ENCODE results near the gene NBEAL2.
"Not testable (repeated sequence)": the region's sequence is repeated elsewhere in the genome, so short reads cannot be mapped to it uniquely, and the experiment has no call there.

NBEAL2 gene

DNA sequence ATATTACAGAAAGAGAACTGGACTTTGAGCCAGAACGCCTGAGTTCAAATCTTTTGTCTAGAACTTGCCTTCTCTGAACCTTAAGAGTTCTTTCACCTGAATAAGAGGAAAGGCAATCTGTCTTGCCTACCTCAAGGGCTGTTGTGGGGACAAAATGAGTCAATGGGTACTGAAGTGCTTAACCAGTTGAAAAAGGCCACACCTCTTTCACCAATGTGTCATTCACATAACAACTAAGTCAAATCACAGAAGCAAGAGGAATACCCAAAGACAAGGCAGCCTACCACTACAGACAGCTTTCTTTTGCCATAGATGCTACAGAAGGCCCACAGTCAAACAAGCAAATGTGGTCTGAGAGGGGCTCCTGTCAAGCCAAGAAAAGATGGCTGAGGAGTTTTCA is 39.7 kb downstream of the NBEAL2 start:
- no peak overlapping the region for H3K4me3 ChIP-seq (ENCODE audit: low read depth in 1 of 2, low read length in 2 of 2)

GRCh38 chr3:47020311-47020710 is 40.8 kb downstream of the NBEAL2 start:
- Histone ChIP-seq H3K27ac (ENCODE audit: low read length) (no peak overlapping the region), H3K4me3 (ENCODE audit: low read depth in 1 of 2, low read length in 2 of 2) (no peak overlapping the region), H3K4me1 (ENCODE audit: control insufficient read depth in 1 of 2, insufficient read depth in 2 of 2, low read length in 2 of 2) (peaks cover 4 to 17% of the 10 kb centered on the region in 2 donors), H3K36me3 (ENCODE audit: control insufficient read depth in 1 of 2, insufficient read depth in 2 of 2, low read length in 2 of 2) (peaks cover 27 to 38% of the 10 kb centered on the region in 2 donors), H3K9me3 (ENCODE audit: control insufficient read depth in 1 of 2, low read length in 2 of 2) (no peaks in the 10 kb centered on the region), H3K27me3 (ENCODE audit: low read depth, low read length) (no peaks in the 10 kb centered on the region)

More for the DNA sequence above, 39.7 kb downstream of the NBEAL2 start:
- peaks cover 28 to 40% of the 10 kb centered on the region in 2 donors for H3K36me3 ChIP-seq (ENCODE audit: control insufficient read depth in 1 of 2, insufficient read depth in 2 of 2, low read length in 2 of 2)
- peaks cover 4 to 17% of the 10 kb centered on the region in 2 donors for H3K4me1 ChIP-seq (ENCODE audit: control insufficient read depth in 1 of 2, insufficient read depth in 2 of 2, low read length in 2 of 2)
- no peaks in the 10 kb centered on the region for H3K9me3 ChIP-seq (ENCODE audit: control insufficient read depth in 1 of 2, low read length in 2 of 2)
- no peak overlapping the region for H3K27ac ChIP-seq (ENCODE audit: low read length)
- H3K27me3 ChIP-seq (ENCODE audit: low read depth, low read length): no peaks in the 10 kb centered on the region

DNA sequence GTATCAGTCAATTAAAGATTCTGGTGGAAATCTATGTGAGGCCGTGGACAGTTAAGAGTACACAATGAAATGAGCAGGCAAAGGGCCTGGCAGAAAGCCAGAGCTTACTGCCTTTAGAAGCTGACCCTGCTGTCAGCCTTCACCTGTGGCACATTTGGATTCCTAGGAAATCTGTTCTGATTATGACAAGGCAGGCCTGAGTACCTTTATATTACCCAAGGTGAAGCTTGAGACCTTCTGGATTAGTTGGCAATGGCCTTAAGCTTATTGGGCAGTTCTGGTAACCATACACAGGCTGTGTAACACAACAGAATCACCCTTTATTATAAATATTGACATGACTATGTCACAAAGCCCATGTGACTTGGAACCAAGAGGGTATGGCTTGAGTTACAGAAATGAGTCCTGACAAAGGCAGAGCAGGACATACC is 43.2 kb downstream of the NBEAL2 start:
- Histone ChIP-seq H3K36me3 (ENCODE audit: control insufficient read depth in 1 of 2, insufficient read depth in 2 of 2, low read length in 2 of 2) (peaks cover 14 to 20% of the 10 kb centered on the region in 2 donors), H3K9me3 (ENCODE audit: control insufficient read depth in 1 of 2, low read length in 2 of 2) (no peaks in the 10 kb centered on the region), H3K4me3 (ENCODE audit: low read depth in 1 of 2, low read length in 2 of 2) (no peak overlapping the region), H3K4me1 (ENCODE audit: control insufficient read depth in 1 of 2, insufficient read depth in 2 of 2, low read length in 2 of 2) (peaks cover 4 to 17% of the 10 kb centered on the region in 2 donors), H3K27me3 (ENCODE audit: low read depth, low read length) (no peaks in the 10 kb centered on the region), H3K27ac (ENCODE audit: low read length) (no peak overlapping the region)

DNA sequence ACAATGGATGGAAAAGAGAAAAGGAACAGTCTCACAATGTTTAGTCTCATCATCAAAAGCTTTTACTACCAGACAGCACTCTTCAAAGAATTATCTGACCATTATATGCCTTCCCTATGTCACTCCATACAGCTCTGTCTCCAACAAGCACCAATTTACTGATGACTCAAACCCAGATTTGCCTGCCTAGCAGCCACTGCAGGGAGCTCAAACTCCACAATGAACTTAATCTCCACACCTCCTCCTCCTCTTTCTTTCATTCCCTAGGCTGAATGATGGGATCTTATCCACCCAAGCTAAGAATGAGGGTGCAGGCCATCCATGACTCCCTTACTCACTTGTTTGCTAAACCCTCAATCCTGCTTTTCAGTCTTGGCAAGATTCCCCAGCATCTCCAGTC is 45.5 kb downstream of the NBEAL2 start:
- Histone ChIP-seq H3K36me3 (ENCODE audit: control insufficient read depth in 1 of 2, insufficient read depth in 2 of 2, low read length in 2 of 2) (no peaks in the 10 kb centered on the region), H3K27ac (ENCODE audit: low read length) (no peak overlapping the region), H3K4me1 (ENCODE audit: control insufficient read depth in 1 of 2, insufficient read depth in 2 of 2, low read length in 2 of 2) (peaks cover 4 to 17% of the 10 kb centered on the region in 2 donors), H3K4me3 (ENCODE audit: low read depth in 1 of 2, low read length in 2 of 2) (no peak overlapping the region), H3K9me3 (ENCODE audit: control insufficient read depth in 1 of 2, low read length in 2 of 2) (no peaks in the 10 kb centered on the region), H3K27me3 (ENCODE audit: low read depth, low read length) (no peaks in the 10 kb centered on the region)

- H3K27me3 ChIP-seq (ENCODE audit: low read depth, low read length); H3K9me3 ChIP-seq (ENCODE audit: control insufficient read depth in 1 of 2, low read length in 2 of 2); H3K4me3 ChIP-seq (ENCODE audit: low read depth in 1 of 2, low read length in 2 of 2); H3K27ac ChIP-seq (ENCODE audit: low read length); H3K36me3 ChIP-seq (ENCODE audit: control insufficient read depth in 1 of 2, insufficient read depth in 2 of 2, low read length in 2 of 2): not testable (repeated sequence)
- H3K4me1 ChIP-seq (ENCODE audit: control insufficient read depth in 1 of 2, insufficient read depth in 2 of 2, low read length in 2 of 2): peaks cover 4 to 12% of the 10 kb centered on the region in 2 donors
These were observed 47.0 kb downstream of the NBEAL2 start for GRCh38 chr3:47026432-47026831.

GRCh38 chr3:47028146-47028545 is 48.7 kb downstream of the NBEAL2 start:
- Histone ChIP-seq H3K9me3 (ENCODE audit: control insufficient read depth in 1 of 2, low read length in 2 of 2) (no peaks in the 10 kb centered on the region), H3K36me3 (ENCODE audit: control insufficient read depth in 1 of 2, insufficient read depth in 2 of 2, low read length in 2 of 2) (peaks cover 0 to 2% of the 10 kb centered on the region in 2 donors), H3K4me1 (ENCODE audit: control insufficient read depth in 1 of 2, insufficient read depth in 2 of 2, low read length in 2 of 2) (peaks cover 0 to 3% of the 10 kb centered on the region in 2 donors), H3K27ac (ENCODE audit: low read length) (no peak overlapping the region), H3K4me3 (ENCODE audit: low read depth in 1 of 2, low read length in 2 of 2) (no peak overlapping the region), H3K27me3 (ENCODE audit: low read depth, low read length) (no peaks in the 10 kb centered on the region)

DNA sequence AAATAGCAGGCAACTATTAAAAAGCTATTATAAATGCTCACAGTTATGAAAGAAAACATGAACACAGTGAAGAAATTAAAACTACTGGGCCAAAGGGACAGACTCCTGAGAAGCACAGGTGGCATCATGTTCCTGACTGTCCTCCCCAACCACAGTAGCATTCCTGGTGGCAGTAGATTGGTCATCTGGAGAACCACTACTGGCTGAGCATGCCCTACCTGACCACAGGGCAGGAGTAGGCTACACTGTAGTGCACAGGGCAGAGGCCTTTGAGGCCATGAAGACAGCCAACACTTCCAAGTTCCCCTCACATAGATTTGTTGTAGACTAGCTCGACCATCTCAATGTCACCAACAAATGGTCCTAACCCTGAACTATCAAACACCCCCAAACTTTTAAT is 49.2 kb downstream of the NBEAL2 start:
- no peaks in the 10 kb centered on the region for H3K27me3 ChIP-seq (ENCODE audit: low read depth, low read length)
- no peak overlapping the region for H3K27ac ChIP-seq (ENCODE audit: low read length)
- H3K4me1 ChIP-seq (ENCODE audit: control insufficient read depth in 1 of 2, insufficient read depth in 2 of 2, low read length in 2 of 2): peaks cover 0 to 3% of the 10 kb centered on the region in 2 donors
- H3K4me3 ChIP-seq (ENCODE audit: low read depth in 1 of 2, low read length in 2 of 2): no peak overlapping the region
- peaks cover 0 to 4% of the 10 kb centered on the region in 2 donors for H3K36me3 ChIP-seq (ENCODE audit: control insufficient read depth in 1 of 2, insufficient read depth in 2 of 2, low read length in 2 of 2)
- H3K9me3 ChIP-seq (ENCODE audit: control insufficient read depth in 1 of 2, low read length in 2 of 2): no peaks in the 10 kb centered on the region

GRCh38 chr3:47031041-47031440 is 51.6 kb downstream of the NBEAL2 start:
- H3K36me3 ChIP-seq (ENCODE audit: control insufficient read depth in 1 of 2, insufficient read depth in 2 of 2, low read length in 2 of 2): peaks cover 8 to 20% of the 10 kb centered on the region in 2 donors
- H3K4me3 ChIP-seq (ENCODE audit: low read depth in 1 of 2, low read length in 2 of 2); H3K9me3 ChIP-seq (ENCODE audit: control insufficient read depth in 1 of 2, low read length in 2 of 2); H3K27me3 ChIP-seq (ENCODE audit: low read depth, low read length); H3K4me1 ChIP-seq (ENCODE audit: control insufficient read depth in 1 of 2, insufficient read depth in 2 of 2, low read length in 2 of 2); H3K27ac ChIP-seq (ENCODE audit: low read length): not testable (repeated sequence)

GRCh38 chr3:47034868-47035489 is 55.5 kb downstream of the NBEAL2 start:
- peaks cover 17 to 42% of the 10 kb centered on the region in 2 donors for H3K36me3 ChIP-seq (ENCODE audit: control insufficient read depth in 1 of 2, insufficient read depth in 2 of 2, low read length in 2 of 2)
- H3K27me3 ChIP-seq (ENCODE audit: low read depth, low read length): no peaks in the 10 kb centered on the region
- no peak overlapping the region for H3K27ac ChIP-seq (ENCODE audit: low read length)

GRCh38 chr3:47035645-47036044 is 56.2 kb downstream of the NBEAL2 start:
- Histone ChIP-seq H3K4me3 (ENCODE audit: low read depth in 1 of 2, low read length in 2 of 2) (no peak overlapping the region), H3K27ac (ENCODE audit: low read length) (no peak overlapping the region), H3K9me3 (ENCODE audit: control insufficient read depth in 1 of 2, low read length in 2 of 2) (no peaks in the 10 kb centered on the region), H3K4me1 (ENCODE audit: control insufficient read depth in 1 of 2, insufficient read depth in 2 of 2, low read length in 2 of 2) (peaks cover 3 to 4% of the 10 kb centered on the region in 2 donors), H3K36me3 (ENCODE audit: control insufficient read depth in 1 of 2, insufficient read depth in 2 of 2, low read length in 2 of 2) (peaks cover 22 to 48% of the 10 kb centered on the region in 2 donors), H3K27me3 (ENCODE audit: low read depth, low read length) (no peaks in the 10 kb centered on the region)

More at GRCh38 chr3:47034868-47035489, 55.5 kb downstream of the NBEAL2 start:
- no peak overlapping the region for H3K4me3 ChIP-seq (ENCODE audit: low read depth in 1 of 2, low read length in 2 of 2)
- peaks cover 3 to 4% of the 10 kb centered on the region in 2 donors for H3K4me1 ChIP-seq (ENCODE audit: control insufficient read depth in 1 of 2, insufficient read depth in 2 of 2, low read length in 2 of 2)
- no peaks in the 10 kb centered on the region for H3K9me3 ChIP-seq (ENCODE audit: control insufficient read depth in 1 of 2, low read length in 2 of 2)

DNA sequence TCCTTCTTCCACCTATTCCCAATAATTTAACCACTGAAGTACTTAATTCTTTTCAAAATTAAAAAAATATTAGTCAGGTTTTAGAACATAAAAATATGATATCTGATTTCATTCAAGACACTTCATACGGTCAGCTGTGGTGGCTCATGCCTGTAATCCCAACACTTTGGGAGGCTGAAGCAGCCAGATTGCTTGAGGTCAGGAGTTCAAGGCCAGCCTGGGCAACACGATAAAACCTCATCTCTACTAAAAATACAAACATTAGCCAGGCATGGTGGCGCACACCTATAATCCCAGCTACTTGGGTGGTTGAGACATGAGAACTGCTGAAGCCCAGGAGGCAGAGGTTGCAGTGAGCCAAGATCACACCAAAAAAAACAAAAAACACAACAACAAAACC is 56.7 kb downstream of the NBEAL2 start:
- H3K27me3 ChIP-seq (ENCODE audit: low read depth, low read length): no peaks in the 10 kb centered on the region
- peaks cover 0 to 4% of the 10 kb centered on the region in 2 donors for H3K4me1 ChIP-seq (ENCODE audit: control insufficient read depth in 1 of 2, insufficient read depth in 2 of 2, low read length in 2 of 2)
- H3K36me3 ChIP-seq (ENCODE audit: control insufficient read depth in 1 of 2, insufficient read depth in 2 of 2, low read length in 2 of 2): peaks cover 27 to 53% of the 10 kb centered on the region in 2 donors
- no peak overlapping the region for H3K27ac ChIP-seq (ENCODE audit: low read length)
- no peaks in the 10 kb centered on the region for H3K9me3 ChIP-seq (ENCODE audit: control insufficient read depth in 1 of 2, low read length in 2 of 2)
- no peak overlapping the region for H3K4me3 ChIP-seq (ENCODE audit: low read depth in 1 of 2, low read length in 2 of 2)

DNA sequence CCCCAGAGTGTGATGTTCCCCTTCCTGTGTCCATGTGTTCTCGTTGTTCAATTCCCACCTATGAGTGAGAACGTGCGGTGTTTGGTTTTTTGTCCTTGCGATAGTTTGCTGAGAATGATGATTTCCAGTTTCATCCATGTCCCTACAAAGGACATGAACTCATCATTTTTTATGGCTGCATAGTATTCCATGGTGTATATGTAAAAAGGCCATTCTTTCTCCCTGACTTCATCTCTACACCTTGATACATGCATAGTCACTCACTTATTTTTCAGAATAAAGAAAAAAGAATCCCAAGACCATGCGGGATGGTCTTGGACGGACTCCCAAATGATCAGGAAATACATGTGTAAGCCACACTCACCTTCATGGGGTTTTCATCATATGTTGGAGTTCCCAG is 57.8 kb downstream of the NBEAL2 start:
- not testable (repeated sequence) for H3K9me3 ChIP-seq (ENCODE audit: control insufficient read depth in 1 of 2, low read length in 2 of 2); H3K27me3 ChIP-seq (ENCODE audit: low read depth, low read length); H3K4me3 ChIP-seq (ENCODE audit: low read depth in 1 of 2, low read length in 2 of 2); H3K4me1 ChIP-seq (ENCODE audit: control insufficient read depth in 1 of 2, insufficient read depth in 2 of 2, low read length in 2 of 2); H3K27ac ChIP-seq (ENCODE audit: low read length)
- peaks cover 29 to 65% of the 10 kb centered on the region in 2 donors for H3K36me3 ChIP-seq (ENCODE audit: control insufficient read depth in 1 of 2, insufficient read depth in 2 of 2, low read length in 2 of 2)
